Endothelial cell of umbilical vein (primary cell): ENCODE results near the gene TMEM209. TPM values are rescaled to one million over a fixed set of nuclear protein-coding genes. Genes with fewer than 3 reads are reported as not detected.
A peak's percentile ranks its signal among the peaks of the same experiment; 100 is the strongest.

ENCODE experiments used
- BruUV-seq: library from RNA; stranded (reverse); fragments of 400-500 nt; replicated peaks from 2 replicates; lab custom pipeline; 2021; lab: Mats Ljungman, UMichigan
- CTCF ChIA-PET: fragments of 300-600, 350-600 bp; sonication (Branson Sonifier 250); formaldehyde crosslinking; loops from one replicate; lab custom pipeline; 2021; ENCODE audit warnings: antibody characterized with exemption, inconsistent platforms; lab: Charles Lee
- POLR2A ChIA-PET: fragments of 300-600, 350-600 bp; sonication (Branson Sonifier 250); formaldehyde crosslinking; loops from one replicate; lab custom pipeline; 2021; ENCODE audit warnings: antibody characterized with exemption, inconsistent platforms; lab: Charles Lee
- DNase-seq: peaks from one replicate; pipeline ENCODE4 v3.0.0-alpha.2; 2011; ENCODE audit warnings: low read depth, low spot score
- FAIRE-seq: peaks from 2 replicates; lab custom pipeline; 2011; peaks lifted over from hg19 to GRCh38; lab: Jason Lieb, UNC
- H2AFZ ChIP-seq: 2 replicates; pipeline ENCODE4 v1.6.0; 2012; ENCODE audit warnings: low read depth, low read length, control low read depth, inconsistent platforms
- H3K27ac ChIP-seq: 2 replicates; pipeline ENCODE4 v1.5.1; 2011; ENCODE audit warnings: low read depth, mild to moderate bottlenecking, control low read depth, low read length, moderate library complexity; ENCODE audit not compliant: insufficient read depth
- H3K27me3 ChIP-seq, 2 experiments: 2 replicates each; pipeline versions ENCODE4 v1.6.0 to v1.6.1; 2011; ENCODE audit warnings: low read length in 2 of 2, mixed read lengths in 1 of 2; ENCODE audit not compliant: control insufficient read depth in 2 of 2, insufficient read depth in 2 of 2
- H3K36me3 ChIP-seq, 2 experiments: 2 replicates in 1 of 2; 3 replicates in 1 of 2; pipeline ENCODE4 v1.5.1; 2011; ENCODE audit warnings: low read length in 2 of 2, mild to moderate bottlenecking in 1 of 2, moderate library complexity in 1 of 2; ENCODE audit not compliant: control insufficient read depth in 2 of 2, insufficient read depth in 2 of 2; ENCODE audit errors: extremely low read depth in 1 of 2
- H3K4me1 ChIP-seq: 3 replicates; pipeline ENCODE4 v1.5.1; 2011; ENCODE audit warnings: mild to moderate bottlenecking, low read length; ENCODE audit not compliant: control insufficient read depth, insufficient read depth; ENCODE audit errors: extremely low read depth
- H3K4me2 ChIP-seq: 2 replicates; pipeline ENCODE4 v1.6.1; 2011; ENCODE audit warnings: low read length, control low read depth, mixed read lengths; ENCODE audit not compliant: insufficient read depth
- H3K4me3 ChIP-seq, 3 experiments: fragments of 200-600 bp in 1 of 3; sonication (generic), shearing (Covaris generic) in 1 of 3; replicated peaks in 1 of 3; 2 replicates each; pipeline ENCODE4 v1.5.1; 2011 to 2016; ENCODE audit warnings: control low read depth in 3 of 3, low read length in 3 of 3, mild to moderate bottlenecking in 2 of 3, inconsistent platforms in 1 of 3, low read depth in 1 of 3, moderate library complexity in 1 of 3; ENCODE audit not compliant: insufficient read depth in 1 of 3
- H3K79me2 ChIP-seq: 2 replicates; pipeline ENCODE4 v1.6.0; 2012; ENCODE audit warnings: low read length, inconsistent platforms; ENCODE audit not compliant: control insufficient read depth, insufficient read depth
- H3K9ac ChIP-seq: replicated peaks from 2 replicates; pipeline ENCODE3; 2011; ENCODE audit warnings: low read length, control low read depth; ENCODE audit not compliant: insufficient read depth; ENCODE audit errors: extremely low read depth
- H3K9me1 ChIP-seq: replicated peaks from 3 replicates; pipeline ENCODE4 v1.6.0; 2011; ENCODE audit warnings: mild to moderate bottlenecking, low read length; ENCODE audit not compliant: control insufficient read depth, insufficient read depth; ENCODE audit errors: extremely low read depth
- H3K9me3 ChIP-seq: replicated peaks from 2 replicates; pipeline ENCODE4 v1.5.1; 2012; ENCODE audit warnings: low read length, inconsistent platforms; ENCODE audit not compliant: control insufficient read depth, insufficient read depth
- H4K20me1 ChIP-seq: replicated peaks from 2 replicates; pipeline ENCODE3; 2011; ENCODE audit warnings: mild to moderate bottlenecking, low read length; ENCODE audit not compliant: control insufficient read depth, insufficient read depth; ENCODE audit errors: extremely low read depth
- CTCF ChIP-seq, 2 donors: IDR thresholded peaks; 1 replicate in 1 of 2; 2 replicates in 1 of 2; pipeline ENCODE4 v1.5.1; 2011; ENCODE audit warnings: low read length in 2 of 2, mild to moderate bottlenecking in 2 of 2, moderate library complexity in 2 of 2, control low read depth in 1 of 2, inconsistent platforms in 1 of 2, low read depth in 1 of 2; ENCODE audit not compliant: insufficient read depth in 1 of 2; ENCODE audit errors: extremely low read depth in 1 of 2
- EZH2 ChIP-seq: IDR thresholded peaks from 2 replicates; pipeline ENCODE4 v1.6.1; 2012; ENCODE audit warnings: borderline replicate concordance, low read depth, mild to moderate bottlenecking, moderate library complexity, low read length, inconsistent platforms; ENCODE audit not compliant: severe bottlenecking
- FOS ChIP-seq: IDR thresholded peaks from 2 replicates; pipeline ENCODE4 v1.6.1; 2011; ENCODE audit warnings: mild to moderate bottlenecking, low read length, moderate library complexity, borderline replicate concordance; ENCODE audit not compliant: insufficient read depth
- GATA2 ChIP-seq: IDR thresholded peaks from 2 replicates; pipeline ENCODE4 v1.7.0; 2011; ENCODE audit warnings: low read depth, mild to moderate bottlenecking, moderate library complexity, mixed read lengths, low read length; ENCODE audit not compliant: insufficient read length, insufficient read depth
- JUN ChIP-seq: IDR thresholded peaks from 2 replicates; pipeline ENCODE4 v1.6.1; 2011; ENCODE audit warnings: borderline replicate concordance, low read depth; ENCODE audit not compliant: insufficient read length, insufficient read depth
- MAX ChIP-seq: IDR thresholded peaks from 2 replicates; pipeline ENCODE4 v1.6.1; 2011; ENCODE audit not compliant: insufficient read depth, insufficient read length
- MYC ChIP-seq: IDR thresholded peaks from one replicate; pipeline ENCODE4 v1.6.1; 2011; ENCODE audit warnings: mild to moderate bottlenecking, low read depth, low read length
- POLR2A ChIP-seq: IDR thresholded peaks from 2 replicates; pipeline ENCODE4 v1.6.1; 2012; ENCODE audit warnings: low read depth, mild to moderate bottlenecking, control low read depth, low read length
- POLR2AphosphoS5 ChIP-seq: IDR thresholded peaks from 2 replicates; pipeline ENCODE4 v1.6.1; 2012; ENCODE audit warnings: low read depth, mild to moderate bottlenecking, control low read depth, low read length, moderate library complexity; ENCODE audit not compliant: insufficient read depth
- dilution Hi-C: fragments of 300-500 bp; cut with MboI; formaldehyde crosslinking; loops from one replicate; pipeline ENCODE4 v1.15.0; 2019; ENCODE audit warnings: low sequenced_read_pairs; ENCODE audit not compliant: extremely low pct_ligation_motif_present
- intact Hi-C: fragments of 100-400 bp; cut with micrococcal nuclease; formaldehyde crosslinking; loops from one replicate; pipeline ENCODE4 v1.10.0; 2022
- polyA plus RNA-seq, 4 experiments: library from polyadenylated mRNA; depleted of rRNA in 3 of 4; stranded (reverse) in 3 of 4; unstranded in 1 of 4; fragments of >200 nt; gene quantifications; 2 replicates each; pipeline versions ENCODE4 v1.2.1 to v1.2.3, GENCODE V29; 2011 to 2012; ENCODE audit warnings: missing spikeins in 1 of 4
- total RNA-seq: library from RNA; stranded (reverse); gene quantifications from 2 replicates; pipeline ENCODE4 v1.2.3, GENCODE V29; 2021

The TMEM209 gene
- total and polyA plus RNA-seq, 2 donors (not counting 3 experiments of a cell fraction or from before 2014, with no cell fraction given) = 13.0 to 16.6 TPM

DNA sequence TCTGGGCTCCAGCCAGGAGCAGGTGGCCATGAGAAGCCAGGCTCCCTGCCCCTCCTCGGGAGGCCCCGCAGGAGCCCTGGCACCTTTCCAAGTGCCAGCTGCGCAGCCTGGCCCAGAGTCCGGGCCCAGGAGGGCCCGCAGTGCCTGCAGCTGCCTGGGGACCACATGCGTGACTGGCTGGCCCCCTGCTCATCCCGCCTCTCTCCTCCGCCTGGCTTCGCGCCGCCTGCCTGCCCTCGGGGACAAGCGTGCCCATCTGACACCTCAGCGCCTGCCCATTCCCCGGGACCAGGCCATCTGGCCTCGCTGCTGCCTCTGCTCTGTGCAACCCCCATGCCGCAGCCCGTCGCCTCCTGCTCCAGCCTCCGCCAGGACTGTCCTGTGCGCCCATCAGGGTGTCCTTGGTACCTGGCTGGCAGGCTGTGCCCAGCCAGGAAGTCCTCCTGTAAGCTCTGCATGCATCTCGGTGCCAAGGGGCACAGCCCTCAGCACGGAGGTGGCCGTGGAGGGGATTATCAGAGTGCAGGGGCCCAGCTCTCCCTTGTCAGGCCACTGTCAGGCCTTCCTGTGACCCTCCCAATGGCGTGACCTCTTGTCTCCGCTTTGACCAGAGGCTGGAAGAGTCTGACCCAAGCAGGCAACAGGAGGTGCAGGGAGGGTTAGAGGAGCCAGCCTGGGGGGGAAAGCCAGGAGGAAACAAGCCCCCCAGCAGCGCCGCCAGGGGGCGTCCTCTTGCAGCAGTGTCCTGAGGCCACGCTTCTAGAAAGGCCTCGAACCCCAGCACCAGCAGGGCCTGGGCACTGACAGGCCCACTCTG, 50.5 kb downstream of the TMEM209 start:
- H2AFZ ChIP-seq = no peak overlapping the region
- H3K4me2 ChIP-seq = no peak overlapping the region
- H3K9me3 ChIP-seq = no peaks in the 10 kb centered on the region
- H3K36me3 ChIP-seq = no peaks in the 10 kb centered on the region
- no peaks in the 10 kb centered on the region for H3K27me3 ChIP-seq
- no peak overlapping the region for H3K27ac ChIP-seq
- dilution Hi-C loops (no loop called here), intact Hi-C loops (no loop called here)
- no peaks in the 10 kb centered on the region for H3K9me1 ChIP-seq
- H3K79me2 ChIP-seq = no peaks in the 10 kb centered on the region
- TF ChIP-seq MYC (no peak), CTCF (IDR thresholded peaks at IDR 0.05; ENCODE audit: extremely low read depth in 1 of 2, insufficient read depth in 1 of 2, low read depth in 1 of 2, low read length in 2 of 2) (peak; percentile 25 to 40)
- FAIRE-seq (no peak), DNase-seq (no peak)
- no peak overlapping the region for H3K4me3 ChIP-seq
- POLR2A ChIA-PET = no interaction called here
- H3K4me1 ChIP-seq = no peaks in the 10 kb centered on the region
- no TSS peak for BruUV-seq
- no peaks in the 10 kb centered on the region for H4K20me1 ChIP-seq
- H3K9ac ChIP-seq = no peak overlapping the region
- CTCF ChIA-PET = interaction anchor here (1.1 kb wide), 1 partner anchor 567 kb away, joined by 4 read pairs; no protein-coding TSS in a partner anchor

DNA sequence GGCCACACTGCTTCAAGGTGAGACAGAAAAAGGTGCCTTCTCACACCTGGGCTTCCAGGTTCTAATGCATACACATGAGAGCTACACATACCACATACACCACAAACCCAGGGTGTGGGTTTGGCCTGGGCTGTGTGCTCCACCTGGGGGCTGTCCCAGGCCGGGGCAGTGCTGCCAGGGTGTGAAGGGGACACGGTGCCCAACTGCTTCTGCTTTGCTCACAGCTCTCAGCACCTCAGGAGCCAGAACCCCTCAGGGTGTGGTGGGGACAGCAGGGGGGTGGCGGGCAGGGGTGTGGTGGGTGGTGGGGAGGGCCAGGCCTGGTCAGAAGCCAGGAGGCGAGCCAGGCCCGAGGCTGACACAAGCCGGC, 51.1 kb downstream of the TMEM209 start:
- intact Hi-C loops (no loop called here), dilution Hi-C loops (no loop called here)
- no peak for DNase-seq
- POLR2A ChIA-PET = no interaction called here
- FAIRE-seq = no peak
- no peak overlapping the region for H3K4me3 ChIP-seq
- H3K36me3 ChIP-seq = no peaks in the 10 kb centered on the region
- no peak overlapping the region for H3K4me2 ChIP-seq
- no peaks in the 10 kb centered on the region for H3K4me1 ChIP-seq
- H3K27me3 ChIP-seq = no peaks in the 10 kb centered on the region
- CTCF ChIA-PET = no interaction called here
- H3K9me3 ChIP-seq = no peaks in the 10 kb centered on the region
- H3K27ac ChIP-seq = no peak overlapping the region
- no peak overlapping the region for H2AFZ ChIP-seq
- H3K9ac ChIP-seq = no peak overlapping the region
- no peaks in the 10 kb centered on the region for H3K9me1 ChIP-seq
- TF ChIP-seq MYC (no peak), POLR2A (no peak), EZH2 (no peak), FOS (no peak), POLR2AphosphoS5 (no peak), JUN (no peak), MAX (no peak), GATA2 (no peak), CTCF (IDR thresholded peaks at IDR 0.05; ENCODE audit: extremely low read depth in 1 of 2, insufficient read depth in 1 of 2, low read depth in 1 of 2, low read length in 2 of 2) (no peak)
- H3K79me2 ChIP-seq = no peaks in the 10 kb centered on the region
- BruUV-seq = no TSS peak
- H4K20me1 ChIP-seq = no peaks in the 10 kb centered on the region
